ENCODE measurements around the gene ADAMTS1. TPM values are rescaled to one million over a fixed set of nuclear protein-coding genes. Genes with fewer than 3 reads are reported as not detected.

Gene ADAMTS1
- total RNA-seq, 1 experiment from 2014 or later = 35.6 TPM

GRCh38 chr21:26844258-26845065 lies 747 bp downstream of the ADAMTS1 start (continued):
- TF ChIP-seq ZNF317 (CRISPR knock-in tag; IDR thresholded peaks at IDR 0.05; ENCODE audit: borderline replicate concordance, low read depth) (peak; percentile 73; the same call in 1 of the 2 replicates), NFATC4 (CRISPR knock-in tag; IDR thresholded peaks at IDR 0.05) (no peak), ATF1 (CRISPR knock-in tag; IDR thresholded peaks at IDR 0.05) (peak; percentile 91; the same call in 1 of the 2 replicates), ZNF219 (CRISPR knock-in tag; IDR thresholded peaks at IDR 0.05; ENCODE audit: borderline replicate concordance) (0 out of 2 replicates have a peak, but pooled peaks have one; percentile 38), STAT6 (CRISPR knock-in tag; conservative IDR thresholded peaks at IDR 0.05; ENCODE audit: low read depth) (no peak), FOXP1 (CRISPR knock-in tag; IDR thresholded peaks at IDR 0.05; ENCODE audit: borderline replicate concordance) (peak; percentile 96), CDX4 (CRISPR knock-in tag; IDR thresholded peaks at IDR 0.05; ENCODE audit: borderline replicate concordance) (no peak), ZNF138 (CRISPR knock-in tag; conservative IDR thresholded peaks at IDR 0.05) (no peak), PRRX2 (CRISPR knock-in tag; IDR thresholded peaks at IDR 0.05) (no peak), E2F4 (CRISPR knock-in tag; IDR thresholded peaks at IDR 0.05; ENCODE audit: borderline replicate concordance, low read depth) (0 out of 2 replicates have a peak, but pooled peaks have one; percentile 51), AR (CRISPR knock-in tag; IDR thresholded peaks at IDR 0.05) (no peak), FOXP4 (CRISPR knock-in tag; IDR thresholded peaks at IDR 0.05) (peak; percentile 86; the same call in 1 of the 2 replicates), HMGA2 (CRISPR knock-in tag; IDR thresholded peaks at IDR 0.05) (no peak), PREB (CRISPR knock-in tag; IDR thresholded peaks at IDR 0.05; ENCODE audit: borderline replicate concordance) (no peak), ZNF232 (CRISPR knock-in tag; IDR thresholded peaks at IDR 0.05) (peak; percentile 95), MXD4 (CRISPR knock-in tag; IDR thresholded peaks at IDR 0.05; ENCODE audit: borderline replicate concordance) (no peak), SMAD3 (CRISPR knock-in tag; IDR thresholded peaks at IDR 0.05; ENCODE audit: borderline replicate concordance) (peak; percentile 65; the same call in 1 of the 2 replicates), SP1 (CRISPR knock-in tag; conservative IDR thresholded peaks at IDR 0.05) (peak; percentile 40; the same call in 1 of the 2 replicates), ZNF532 (CRISPR knock-in tag; IDR thresholded peaks at IDR 0.05; ENCODE audit: borderline replicate concordance) (no peak), RORB (CRISPR knock-in tag; IDR thresholded peaks at IDR 0.05) (no peak), MYBL2 (CRISPR knock-in tag; IDR thresholded peaks at IDR 0.05) (peak; percentile 95)

All from WTC11 (cell line).